Measurements from ENCODE around the gene DGKI. TPM values are rescaled to one million over a fixed set of nuclear protein-coding genes. Genes with fewer than 3 reads are reported as not detected.
"Not testable (repeated sequence)": the region's sequence is repeated elsewhere in the genome, so short reads cannot be mapped to it uniquely, and the experiment has no call there.

DGKI gene
- total RNA-seq, 1 donor from 2014 or later, result 1.5 TPM

DNA sequence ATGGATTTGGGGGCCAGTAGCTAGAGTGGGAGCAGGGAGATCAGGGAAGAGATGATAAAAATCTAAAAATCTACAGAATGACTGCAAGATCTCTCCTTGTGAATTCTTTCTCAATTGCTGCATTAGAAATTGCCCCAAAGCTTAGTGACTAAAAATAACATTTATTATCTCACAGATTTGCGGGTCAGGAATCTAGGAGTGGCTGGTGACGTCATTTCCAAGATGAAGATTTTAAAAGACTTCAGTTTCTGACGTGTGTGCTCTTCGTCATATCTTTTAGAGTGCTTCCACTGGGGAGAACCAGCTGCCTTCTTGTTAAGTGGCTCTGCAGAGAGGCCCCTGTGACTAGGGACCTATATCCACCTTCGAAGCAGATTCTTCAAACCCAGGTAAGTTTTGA is 112.6 kb downstream of the DGKI start:
- DNase-seq, result no peak

- DNase-seq, result no peak
These were observed 114.6 kb downstream of the DGKI start for GRCh38 chr7:137732168-137732567.

DNA sequence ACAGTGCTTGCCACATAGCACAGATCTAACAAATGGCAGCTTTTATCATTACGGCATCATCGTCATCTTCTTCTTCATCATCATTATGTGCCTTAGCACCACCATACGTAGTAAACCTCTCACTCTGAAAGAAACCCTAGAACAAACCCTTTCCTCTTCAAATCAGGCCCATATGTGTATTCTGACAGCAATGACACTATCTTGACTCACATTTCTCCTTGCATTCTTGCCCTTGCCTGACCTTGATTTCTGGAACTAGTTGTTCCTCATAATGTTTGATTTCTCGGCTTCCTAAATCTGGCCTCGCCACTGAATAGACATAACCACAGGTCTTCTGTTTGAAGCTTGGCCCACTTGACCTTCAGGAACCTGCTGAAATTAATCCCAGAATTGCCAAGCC is 115.3 kb downstream of the DGKI start:
- DNase-seq, result no peak

DNA sequence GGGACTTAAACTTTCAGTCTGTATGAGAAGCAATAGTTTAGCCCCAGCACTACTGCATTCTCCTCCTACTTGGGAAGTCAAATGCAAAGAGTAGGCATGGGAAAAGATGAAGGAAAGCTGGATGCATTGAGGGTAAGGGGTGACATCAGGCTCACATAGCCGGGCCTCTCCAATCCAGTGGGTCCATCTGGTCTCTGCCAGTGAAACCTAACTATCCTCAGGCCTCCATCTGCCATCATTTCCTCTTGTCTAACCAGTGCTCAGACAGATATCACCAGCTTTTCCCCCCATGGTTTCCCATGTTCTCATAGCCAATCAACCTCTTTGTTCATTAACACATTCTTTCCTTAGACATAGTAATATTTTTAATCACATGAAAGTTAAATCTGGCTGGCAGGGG is 118.3 kb downstream of the DGKI start:
- DNase-seq, result no peak

DNA sequence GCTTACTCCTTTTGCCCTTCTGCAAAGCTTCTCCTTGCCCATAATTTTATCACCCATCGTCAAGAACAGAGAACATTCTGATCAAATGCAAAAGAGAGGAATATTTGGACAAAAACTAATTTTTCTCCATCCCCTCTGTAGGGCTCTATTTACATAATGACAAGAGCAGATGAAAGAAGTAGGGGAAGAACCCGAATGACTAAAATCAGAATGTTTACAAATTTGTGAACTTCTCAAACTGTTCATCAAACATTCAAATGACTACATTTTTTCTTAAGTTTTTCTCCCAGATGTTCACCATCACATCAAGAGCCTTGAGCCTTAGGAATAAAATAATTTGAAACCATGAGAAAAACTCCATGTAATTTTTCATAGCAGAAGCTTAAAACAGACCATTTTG is 119.4 kb downstream of the DGKI start:
- DNase-seq, result no peak

DNA sequence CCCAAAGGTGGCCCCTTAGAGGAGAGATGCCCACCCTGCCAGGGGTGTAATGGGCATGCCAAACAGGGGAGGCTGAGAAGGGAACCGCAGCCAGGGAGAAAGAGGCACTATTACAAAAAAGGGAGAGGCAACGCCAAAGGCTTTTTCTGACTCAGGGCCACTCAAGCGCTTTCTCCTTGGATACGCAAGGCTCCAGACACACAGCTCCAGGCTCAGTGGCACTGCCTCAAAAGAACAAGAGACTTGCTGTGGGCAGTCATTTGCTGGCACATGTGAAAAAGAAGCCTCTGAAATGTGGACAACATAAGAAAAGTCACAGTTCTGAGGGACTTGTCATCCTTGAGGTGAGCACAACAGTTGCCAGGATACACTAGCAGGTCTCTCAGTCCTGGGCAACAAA is 128.4 kb downstream of the DGKI start:
- no peak for DNase-seq

- no peak for DNase-seq
These were observed 128.9 kb downstream of the DGKI start for GRCh38 chr7:137717811-137718271.

- no peak for DNase-seq
These were observed 129.7 kb downstream of the DGKI start for GRCh38 chr7:137717045-137717444.

DNA sequence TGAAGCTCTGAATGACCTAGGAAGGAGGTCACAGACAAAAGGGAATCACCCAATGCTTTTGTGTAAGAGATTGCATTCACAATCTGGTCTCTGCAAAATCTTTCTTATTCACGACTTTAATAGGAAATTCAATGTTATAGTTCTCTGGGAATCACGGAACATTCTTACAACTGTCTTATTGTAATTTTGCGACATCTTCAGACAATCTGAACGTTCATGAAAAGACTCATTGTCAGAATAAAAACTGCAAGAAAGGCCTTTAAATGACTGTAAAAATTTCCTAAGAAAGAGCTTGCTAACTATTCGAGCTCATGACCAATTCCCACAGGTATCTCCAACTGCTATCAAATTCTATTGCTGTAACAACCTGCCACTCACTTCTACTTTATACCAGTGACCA is 130.7 kb downstream of the DGKI start:
- DNase-seq, result no peak

- DNase-seq, result no peak
These were observed 131.2 kb downstream of the DGKI start for GRCh38 chr7:137715533-137715932.

DNA sequence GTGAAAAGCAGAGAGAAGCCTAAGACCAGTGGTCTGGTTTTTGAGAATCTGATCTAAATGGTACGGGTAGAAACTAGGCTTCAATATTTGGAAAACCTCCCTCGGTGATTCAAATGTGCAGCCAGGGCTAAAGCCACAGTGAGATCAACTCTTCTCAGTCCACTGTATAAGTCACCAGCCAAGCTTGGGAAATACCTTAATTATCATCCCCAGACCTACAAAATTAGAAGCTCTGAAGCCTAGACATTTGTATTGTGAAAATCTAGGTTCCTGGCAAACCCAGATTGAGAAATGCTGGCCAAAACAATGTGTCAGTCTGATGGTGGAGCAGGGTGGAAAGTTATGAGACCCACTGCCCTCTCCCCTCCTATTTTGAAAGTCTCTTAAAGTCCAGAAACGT is 131.7 kb downstream of the DGKI start:
- no peak for DNase-seq

DNA sequence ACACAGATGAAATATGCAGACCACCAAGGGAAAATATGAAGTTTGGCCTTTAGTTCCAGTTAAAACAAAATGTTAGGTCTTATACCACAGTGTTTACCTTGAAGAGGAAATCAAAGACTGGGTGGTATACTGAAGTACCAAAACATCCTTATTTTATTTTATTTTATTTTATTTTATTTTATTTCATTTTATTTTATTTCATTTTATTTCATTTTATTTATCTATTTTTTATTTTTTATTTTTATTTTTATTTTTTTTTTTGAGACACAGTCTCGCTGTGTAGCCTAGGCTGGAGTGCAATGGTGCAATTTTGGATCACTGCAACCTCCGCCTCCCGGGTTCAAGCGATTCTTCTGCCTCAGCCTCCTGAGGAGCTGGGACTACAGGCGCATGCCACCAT is 140.4 kb downstream of the DGKI start:
- DNase-seq, result not testable (repeated sequence)

- DNase-seq, result no peak
These were observed 142.1 kb downstream of the DGKI start for GRCh38 chr7:137704723-137705122.

DNA sequence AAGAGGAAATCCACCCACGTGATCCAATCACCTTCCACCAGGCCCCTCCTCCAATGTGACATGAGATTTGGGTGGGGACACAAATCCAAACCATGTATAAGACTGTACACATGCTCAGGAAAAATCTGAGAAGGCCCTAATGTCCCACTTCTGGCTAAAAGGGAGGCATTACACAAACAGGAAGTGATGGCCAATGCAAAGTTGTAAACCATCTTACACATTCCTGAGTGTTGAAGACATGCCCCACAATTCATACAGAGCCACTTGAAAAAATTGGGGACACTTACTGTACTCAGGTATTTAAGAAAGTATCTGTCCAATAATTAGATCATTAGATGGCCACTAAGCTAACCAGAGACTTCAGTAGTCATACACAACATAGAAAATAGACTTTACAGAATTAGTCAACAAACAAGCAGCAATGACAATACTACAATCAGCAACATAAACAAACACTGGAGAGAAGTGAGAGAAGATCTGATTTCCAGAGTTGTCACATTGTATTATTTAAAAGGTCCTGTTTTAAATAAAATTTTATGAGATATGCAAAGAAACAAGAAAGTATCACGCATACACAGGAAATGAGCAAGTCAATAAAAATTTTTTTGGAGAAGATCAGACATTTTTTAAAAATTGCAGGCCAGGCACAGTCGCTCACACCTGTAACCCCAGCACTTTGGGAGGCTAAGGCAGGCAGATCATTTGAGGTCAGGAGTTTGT is 143.3 kb downstream of the DGKI start:
- DNase-seq, result no peak

GRCh38 chr7:137696988-137697387 is 149.8 kb downstream of the DGKI start:
- no peak for DNase-seq

DNA sequence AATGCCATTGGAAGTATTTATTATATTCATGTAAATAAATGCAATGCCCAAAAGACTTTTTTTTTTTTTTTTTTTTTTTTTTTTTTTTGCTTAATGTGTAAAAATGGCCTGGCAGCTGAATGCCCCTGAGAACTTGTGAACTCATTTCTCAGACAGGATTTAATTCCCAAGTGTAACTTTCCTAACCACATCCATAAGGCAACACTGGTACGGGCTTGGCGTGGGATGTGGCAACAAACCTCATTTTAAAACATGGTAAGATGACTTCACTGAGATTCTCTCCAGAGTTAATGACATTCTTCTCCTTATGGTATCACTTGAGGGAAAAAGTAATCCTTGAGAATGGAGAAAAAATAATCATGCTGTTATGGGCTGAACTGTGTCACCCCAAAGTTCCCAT is 150.4 kb downstream of the DGKI start:
- DNase-seq, result no peak

GRCh38 chr7:137695942-137696341 is 150.8 kb downstream of the DGKI start:
- no peak for DNase-seq

GRCh38 chr7:137695494-137695893 is 151.3 kb downstream of the DGKI start:
- DNase-seq, result no peak

DNA sequence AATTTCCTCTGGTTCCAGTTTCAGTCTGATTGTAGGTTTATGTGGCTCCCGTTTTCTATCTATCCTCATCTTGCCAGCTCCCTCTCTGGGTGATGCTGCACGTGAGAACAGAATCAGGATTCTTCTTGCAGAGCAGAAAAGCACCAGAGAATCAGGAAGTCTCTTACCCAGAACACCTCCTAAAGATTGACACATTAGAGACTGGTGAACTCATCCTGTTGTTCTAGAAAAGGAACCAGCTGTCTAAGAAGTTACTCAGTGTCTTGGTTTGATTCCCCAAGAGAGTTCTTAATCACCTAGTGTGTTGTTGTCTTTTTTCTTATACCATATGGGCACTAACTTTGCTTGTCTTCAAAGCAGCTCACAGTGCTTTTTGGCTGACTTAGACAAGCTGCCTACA is 152.4 kb downstream of the DGKI start:
- DNase-seq, result no peak

GRCh38 chr7:137692399-137692798 is 154.4 kb downstream of the DGKI start:
- DNase-seq, result no peak

DNA sequence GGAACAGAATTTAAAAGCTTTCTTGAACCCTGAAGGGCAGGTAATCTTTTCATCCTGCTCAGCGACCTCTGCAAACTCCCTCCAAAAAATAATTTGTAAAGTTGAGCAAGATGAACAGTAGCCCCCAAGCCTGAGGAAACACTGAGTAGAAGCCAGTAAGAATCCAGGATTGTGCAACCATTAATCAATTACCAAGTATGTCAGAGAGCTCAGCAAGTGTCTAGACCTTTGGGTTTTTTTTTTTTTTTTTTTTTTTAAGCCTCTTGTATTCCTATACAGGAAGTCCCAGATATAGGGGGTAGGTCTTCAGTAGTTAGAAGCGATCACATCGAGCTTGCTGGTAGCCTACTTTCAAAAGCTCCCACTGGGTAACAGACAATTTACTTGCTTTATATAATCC is 155.2 kb downstream of the DGKI start:
- no peak for DNase-seq

DNA sequence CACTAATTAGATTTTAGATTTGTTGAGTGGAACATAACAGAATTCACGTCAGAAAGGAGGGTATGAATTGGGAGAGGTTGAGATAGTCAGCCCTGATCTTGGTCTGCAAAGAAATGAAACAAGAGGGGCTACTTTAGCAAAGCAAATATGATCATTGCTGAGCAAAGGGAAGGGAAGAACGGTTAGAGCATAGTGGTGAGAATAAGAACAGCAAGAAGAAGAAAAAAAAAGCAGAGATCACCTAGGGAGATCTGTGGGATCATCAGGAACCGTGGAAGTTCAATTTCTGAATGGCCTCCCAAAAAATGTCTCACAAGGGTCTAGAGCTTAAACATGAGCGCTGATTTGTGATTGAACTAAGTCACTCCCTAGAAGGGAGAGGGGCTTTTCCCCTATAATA is 156.1 kb downstream of the DGKI start:
- no peak for DNase-seq

- DNase-seq, result no peak
These were observed 157.0 kb downstream of the DGKI start for GRCh38 chr7:137689761-137690160.

- DNase-seq, result no peak
These were observed 159.1 kb downstream of the DGKI start for GRCh38 chr7:137687556-137688265.
